SK-N-SH treated with all-trans-retinoic acid at 6 μM for 48 hours (cell line): ENCODE results near the gene NUP133.
A peak's percentile ranks its signal among the peaks of the same experiment; 100 is the strongest.

Experiments used
- ATAC-seq: fragments of 200-7000 bp; cut with Tn5 transposase; 3 replicates; pipeline ENCODE4 v1.9.1; 2020; ENCODE audit warnings: mild to moderate bottlenecking, moderate library complexity
- BACH2 ChIP-seq: fragments of 250-450 bp; sonication (Bioruptor Pico); IDR thresholded peaks from 2 replicates; pipeline ENCODE4 v1.9.0; 2021; ENCODE audit warnings: mild to moderate bottlenecking, borderline replicate concordance
- CSDC2 ChIP-seq: fragments of 250-450 bp; sonication (Bioruptor Pico); IDR thresholded peaks from 2 replicates; pipeline ENCODE4 v1.5.0; 2020; ENCODE audit warnings: mild to moderate bottlenecking, moderate library complexity
- ESRRG ChIP-seq: fragments of 250-450 bp; sonication (Bioruptor Pico); IDR thresholded peaks from 2 replicates; pipeline ENCODE4 v1.6.1; 2021; ENCODE audit warnings: mild to moderate bottlenecking
- GLIS3 ChIP-seq: fragments of 250-450 bp; sonication (Bioruptor Pico); IDR thresholded peaks from 2 replicates; pipeline ENCODE4 v1.5.0; 2020; ENCODE audit warnings: mild to moderate bottlenecking, moderate library complexity
- PPARA ChIP-seq: fragments of 250-450 bp; sonication (Bioruptor Pico); IDR thresholded peaks from 2 replicates; pipeline ENCODE4 v1.5.0; 2020; ENCODE audit warnings: mild to moderate bottlenecking, borderline replicate concordance
- SNAI2 ChIP-seq: fragments of 250-450 bp; sonication (Bioruptor Pico); IDR thresholded peaks from 2 replicates; pipeline ENCODE4 v1.5.0; 2020; ENCODE audit warnings: mild to moderate bottlenecking, moderate library complexity
- TCF4 ChIP-seq: fragments of 250-450 bp; sonication (Bioruptor Pico); IDR thresholded peaks from 2 replicates; pipeline ENCODE4 v1.8.0; 2021; ENCODE audit warnings: mild to moderate bottlenecking, moderate library complexity, borderline replicate concordance
- TOX ChIP-seq: fragments of 250-450 bp; sonication (Bioruptor Pico); IDR thresholded peaks from 2 replicates; pipeline ENCODE4 v1.8.0; 2021; ENCODE audit warnings: mild to moderate bottlenecking, moderate library complexity, borderline replicate concordance
- ZC3H10 ChIP-seq: fragments of 250-450 bp; sonication (Bioruptor Pico); IDR thresholded peaks from 2 replicates; pipeline ENCODE4 v1.5.1; 2021; ENCODE audit warnings: mild to moderate bottlenecking, moderate library complexity
- ZFP3 ChIP-seq: fragments of 250-450 bp; sonication (Bioruptor Pico); IDR thresholded peaks from 2 replicates; pipeline ENCODE4 v1.5.0; 2020; ENCODE audit warnings: mild to moderate bottlenecking, moderate library complexity
- ZFP30 ChIP-seq: fragments of 450-650 bp; formaldehyde crosslinking; IDR thresholded peaks from 2 replicates; pipeline ENCODE4 v1.5.0; 2022; ENCODE audit warnings: mild to moderate bottlenecking, moderate library complexity
- ZNF70 ChIP-seq: fragments of 450-650 bp; formaldehyde crosslinking; IDR thresholded peaks from 2 replicates; pipeline ENCODE4 v1.5.0; 2020; ENCODE audit warnings: mild to moderate bottlenecking, moderate library complexity
- ZNF8 ChIP-seq: fragments of 450-650 bp; formaldehyde crosslinking; IDR thresholded peaks from 2 replicates; pipeline ENCODE4 v1.5.0; 2020; ENCODE audit warnings: mild to moderate bottlenecking, moderate library complexity
- TF ChIP-seq, protein P1 (sequence below): fragments of 250-450 bp; sonication (Bioruptor Pico); IDR thresholded peaks from 2 replicates; pipeline ENCODE4 v1.5.0; 2020; ENCODE audit warnings: mild to moderate bottlenecking, moderate library complexity
- TF ChIP-seq, protein P2 (sequence below): fragments of 250-450 bp; sonication (Bioruptor Pico); IDR thresholded peaks from 2 replicates; pipeline ENCODE4 v1.5.1; 2021; ENCODE audit warnings: mild to moderate bottlenecking, moderate library complexity
- TF ChIP-seq, protein P3 (sequence below): fragments of 250-450 bp; sonication (Bioruptor Pico); IDR thresholded peaks from 2 replicates; pipeline ENCODE4 v1.8.0; 2020; ENCODE audit warnings: mild to moderate bottlenecking, moderate library complexity, borderline replicate concordance
- TF ChIP-seq, protein P4 (sequence below): fragments of 250-450 bp; sonication (Bioruptor Pico); IDR thresholded peaks from 2 replicates; pipeline ENCODE4 v1.5.1; 2020; ENCODE audit warnings: low read depth, mild to moderate bottlenecking, moderate library complexity

NUP133 gene

DNA sequence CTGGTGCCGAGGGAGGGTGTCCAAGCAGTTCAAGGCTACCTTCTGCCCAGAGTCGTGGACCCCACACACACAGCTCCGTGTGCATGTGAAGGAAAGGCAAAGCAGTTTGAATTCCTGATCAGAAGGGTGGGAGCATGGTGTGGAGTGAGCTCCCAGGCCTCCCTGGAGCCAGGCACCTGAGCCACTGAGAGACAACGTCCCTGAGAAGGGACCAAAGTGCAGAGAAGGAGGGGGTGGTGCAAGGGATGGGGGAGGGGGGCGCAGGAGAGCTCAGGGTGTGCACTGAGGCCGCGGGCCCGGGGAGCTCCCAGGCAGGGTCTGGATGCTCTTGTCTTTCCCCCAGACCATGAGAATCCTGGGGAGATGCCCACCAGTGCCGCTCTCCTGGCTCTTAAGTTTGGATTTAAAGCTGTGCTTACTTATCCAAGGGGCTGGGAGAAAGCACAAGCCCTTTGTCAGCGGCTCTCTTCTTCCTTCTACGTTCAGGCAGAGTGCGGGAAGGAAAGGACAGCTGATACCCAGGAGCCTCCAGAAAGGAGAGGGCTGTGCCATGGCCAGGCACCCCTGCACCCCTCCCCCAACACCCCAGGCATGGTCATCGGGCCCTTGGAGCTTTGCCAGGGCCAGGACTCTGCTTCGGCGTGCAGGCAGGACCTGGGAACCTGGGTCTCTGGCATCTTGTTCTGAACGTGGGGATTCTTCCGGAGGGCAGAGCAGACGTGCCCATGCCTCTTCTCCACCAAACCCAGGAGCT, 98.3 kb downstream of the NUP133 start:
- no peak; the same call in 2 of the 3 replicates for ATAC-seq
- TF ChIP-seq PPARA (CRISPR knock-in tag): no peak
- TF ChIP-seq ZFP3 (CRISPR knock-in tag): no peak

DNA sequence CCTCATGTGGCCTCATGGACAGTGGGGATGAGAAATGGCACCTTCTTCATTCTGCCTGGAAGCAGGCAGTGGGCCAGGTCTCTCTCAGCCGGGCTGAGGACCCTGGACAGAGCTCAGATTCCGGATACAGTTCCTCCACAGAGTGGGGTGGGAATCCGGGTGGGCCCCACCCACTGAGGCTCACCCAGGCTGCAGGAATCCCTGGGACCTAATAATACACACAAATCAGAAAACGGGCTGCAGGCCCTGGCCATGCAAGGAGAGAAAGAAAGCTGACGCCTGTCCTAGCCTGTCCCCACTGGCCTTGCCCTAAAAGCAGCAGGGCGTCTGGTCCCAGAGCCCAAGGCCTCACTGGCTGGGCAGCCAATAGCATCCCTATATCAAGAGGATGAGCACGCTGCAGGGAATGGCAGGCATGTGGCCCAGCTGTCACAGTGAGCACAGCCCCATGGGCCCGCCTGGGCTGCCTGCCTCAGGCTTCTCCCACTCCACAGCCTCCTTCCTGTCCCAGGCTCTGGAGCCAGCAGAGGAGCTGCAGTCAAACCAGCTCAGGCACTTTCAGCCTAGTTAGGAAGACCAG, 99.6 kb downstream of the NUP133 start:
- TF ChIP-seq ZNF70 (CRISPR knock-in tag) (no peak), TCF4 (CRISPR knock-in tag) (no peak), TOX (CRISPR knock-in tag) (no peak), ESRRG (no peak), GLIS3 (CRISPR knock-in tag) (no peak), SNAI2 (CRISPR knock-in tag) (no peak), BACH2 (CRISPR knock-in tag) (no peak), ZC3H10 (CRISPR knock-in tag) (no peak), CSDC2 (no peak), PPARA (CRISPR knock-in tag) (no peak), ZFP30 (CRISPR knock-in tag) (no peak), ZNF8 (CRISPR knock-in tag) (no peak), ZFP3 (CRISPR knock-in tag) (no peak)
- TF ChIP-seq, protein P1, sequence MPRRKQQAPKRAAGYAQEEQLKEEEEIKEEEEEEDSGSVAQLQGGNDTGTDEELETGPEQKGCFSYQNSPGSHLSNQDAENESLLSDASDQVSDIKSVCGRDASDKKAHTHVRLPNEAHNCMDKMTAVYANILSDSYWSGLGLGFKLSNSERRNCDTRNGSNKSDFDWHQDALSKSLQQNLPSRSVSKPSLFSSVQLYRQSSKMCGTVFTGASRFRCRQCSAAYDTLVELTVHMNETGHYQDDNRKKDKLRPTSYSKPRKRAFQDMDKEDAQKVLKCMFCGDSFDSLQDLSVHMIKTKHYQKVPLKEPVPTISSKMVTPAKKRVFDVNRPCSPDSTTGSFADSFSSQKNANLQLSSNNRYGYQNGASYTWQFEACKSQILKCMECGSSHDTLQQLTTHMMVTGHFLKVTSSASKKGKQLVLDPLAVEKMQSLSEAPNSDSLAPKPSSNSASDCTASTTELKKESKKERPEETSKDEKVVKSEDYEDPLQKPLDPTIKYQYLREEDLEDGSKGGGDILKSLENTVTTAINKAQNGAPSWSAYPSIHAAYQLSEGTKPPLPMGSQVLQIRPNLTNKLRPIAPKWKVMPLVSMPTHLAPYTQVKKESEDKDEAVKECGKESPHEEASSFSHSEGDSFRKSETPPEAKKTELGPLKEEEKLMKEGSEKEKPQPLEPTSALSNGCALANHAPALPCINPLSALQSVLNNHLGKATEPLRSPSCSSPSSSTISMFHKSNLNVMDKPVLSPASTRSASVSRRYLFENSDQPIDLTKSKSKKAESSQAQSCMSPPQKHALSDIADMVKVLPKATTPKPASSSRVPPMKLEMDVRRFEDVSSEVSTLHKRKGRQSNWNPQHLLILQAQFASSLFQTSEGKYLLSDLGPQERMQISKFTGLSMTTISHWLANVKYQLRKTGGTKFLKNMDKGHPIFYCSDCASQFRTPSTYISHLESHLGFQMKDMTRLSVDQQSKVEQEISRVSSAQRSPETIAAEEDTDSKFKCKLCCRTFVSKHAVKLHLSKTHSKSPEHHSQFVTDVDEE (CRISPR knock-in tag): no peak
- TF ChIP-seq, protein P2, sequence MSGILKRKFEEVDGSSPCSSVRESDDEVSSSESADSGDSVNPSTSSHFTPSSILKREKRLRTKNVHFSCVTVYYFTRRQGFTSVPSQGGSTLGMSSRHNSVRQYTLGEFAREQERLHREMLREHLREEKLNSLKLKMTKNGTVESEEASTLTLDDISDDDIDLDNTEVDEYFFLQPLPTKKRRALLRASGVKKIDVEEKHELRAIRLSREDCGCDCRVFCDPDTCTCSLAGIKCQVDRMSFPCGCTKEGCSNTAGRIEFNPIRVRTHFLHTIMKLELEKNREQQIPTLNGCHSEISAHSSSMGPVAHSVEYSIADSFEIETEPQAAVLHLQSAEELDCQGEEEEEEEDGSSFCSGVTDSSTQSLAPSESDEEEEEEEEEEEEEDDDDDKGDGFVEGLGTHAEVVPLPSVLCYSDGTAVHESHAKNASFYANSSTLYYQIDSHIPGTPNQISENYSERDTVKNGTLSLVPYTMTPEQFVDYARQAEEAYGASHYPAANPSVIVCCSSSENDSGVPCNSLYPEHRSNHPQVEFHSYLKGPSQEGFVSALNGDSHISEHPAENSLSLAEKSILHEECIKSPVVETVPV (CRISPR knock-in tag): no peak
- TF ChIP-seq, protein P3, sequence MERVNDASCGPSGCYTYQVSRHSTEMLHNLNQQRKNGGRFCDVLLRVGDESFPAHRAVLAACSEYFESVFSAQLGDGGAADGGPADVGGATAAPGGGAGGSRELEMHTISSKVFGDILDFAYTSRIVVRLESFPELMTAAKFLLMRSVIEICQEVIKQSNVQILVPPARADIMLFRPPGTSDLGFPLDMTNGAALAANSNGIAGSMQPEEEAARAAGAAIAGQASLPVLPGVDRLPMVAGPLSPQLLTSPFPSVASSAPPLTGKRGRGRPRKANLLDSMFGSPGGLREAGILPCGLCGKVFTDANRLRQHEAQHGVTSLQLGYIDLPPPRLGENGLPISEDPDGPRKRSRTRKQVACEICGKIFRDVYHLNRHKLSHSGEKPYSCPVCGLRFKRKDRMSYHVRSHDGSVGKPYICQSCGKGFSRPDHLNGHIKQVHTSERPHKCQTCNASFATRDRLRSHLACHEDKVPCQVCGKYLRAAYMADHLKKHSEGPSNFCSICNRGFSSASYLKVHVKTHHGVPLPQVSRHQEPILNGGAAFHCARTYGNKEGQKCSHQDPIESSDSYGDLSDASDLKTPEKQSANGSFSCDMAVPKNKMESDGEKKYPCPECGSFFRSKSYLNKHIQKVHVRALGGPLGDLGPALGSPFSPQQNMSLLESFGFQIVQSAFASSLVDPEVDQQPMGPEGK: no peak
- TF ChIP-seq, protein P4, sequence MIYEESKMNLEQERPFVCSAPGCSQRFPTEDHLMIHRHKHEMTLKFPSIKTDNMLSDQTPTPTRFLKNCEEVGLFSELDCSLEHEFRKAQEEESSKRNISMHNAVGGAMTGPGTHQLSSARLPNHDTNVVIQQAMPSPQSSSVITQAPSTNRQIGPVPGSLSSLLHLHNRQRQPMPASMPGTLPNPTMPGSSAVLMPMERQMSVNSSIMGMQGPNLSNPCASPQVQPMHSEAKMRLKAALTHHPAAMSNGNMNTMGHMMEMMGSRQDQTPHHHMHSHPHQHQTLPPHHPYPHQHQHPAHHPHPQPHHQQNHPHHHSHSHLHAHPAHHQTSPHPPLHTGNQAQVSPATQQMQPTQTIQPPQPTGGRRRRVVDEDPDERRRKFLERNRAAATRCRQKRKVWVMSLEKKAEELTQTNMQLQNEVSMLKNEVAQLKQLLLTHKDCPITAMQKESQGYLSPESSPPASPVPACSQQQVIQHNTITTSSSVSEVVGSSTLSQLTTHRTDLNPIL (CRISPR knock-in tag): no peak
- TF ChIP-seq, all 23 proteins: peak for 0
- ATAC-seq: peak; percentile 42

DNA sequence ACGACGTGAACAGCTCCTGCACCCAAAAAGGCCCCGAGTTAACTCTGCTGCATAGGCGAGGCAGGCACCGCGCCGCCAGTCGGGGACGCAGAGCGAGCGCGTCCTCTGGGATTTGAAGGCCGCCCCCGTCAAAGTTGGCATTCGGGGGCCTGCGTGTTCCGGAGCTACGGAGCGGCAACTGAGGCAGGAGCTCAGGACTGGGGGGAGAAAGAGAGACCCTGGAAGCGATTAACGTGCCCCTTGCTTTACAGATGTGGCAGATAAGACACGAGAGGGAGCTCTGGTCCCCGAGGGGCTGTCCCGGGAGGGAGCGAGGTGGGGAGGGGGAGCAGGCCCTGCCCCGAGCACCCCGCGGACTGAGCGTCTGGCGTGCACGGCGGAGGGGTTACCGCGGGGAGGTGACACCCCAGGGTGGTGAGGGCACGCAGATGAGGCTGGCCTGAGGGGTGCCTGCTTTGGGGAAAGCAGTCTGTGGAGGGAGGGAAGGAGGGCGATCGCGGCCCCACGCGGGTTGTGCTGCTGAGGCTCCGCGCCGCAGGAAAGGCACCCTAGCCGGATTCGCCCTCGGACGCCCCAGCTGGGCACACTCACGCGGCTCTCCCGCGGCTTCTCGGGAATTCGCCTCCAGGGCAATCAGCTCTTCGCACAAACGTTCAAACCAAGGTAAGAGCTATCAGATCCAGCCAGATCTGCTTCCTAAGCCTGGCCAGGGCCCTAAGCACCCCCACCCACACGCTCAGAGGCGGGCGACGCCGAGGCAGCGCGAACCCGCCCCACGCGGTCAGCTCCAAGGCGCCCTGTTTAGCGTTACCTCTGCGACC, 100.7 kb downstream of the NUP133 start:
- TF ChIP-seq, protein P3: no peak
- TF ChIP-seq BACH2 (CRISPR knock-in tag) (no peak), ZC3H10 (CRISPR knock-in tag) (no peak)
- TF ChIP-seq, protein P2 (CRISPR knock-in tag): no peak

More for the DNA sequence above, 100.7 kb downstream of the NUP133 start:
- ATAC-seq: no peak
